Dendritic cell treated with granulocyte-macrophage colony-stimulating factor and Interleukin-4, amounts not matched to agents 40 ng/mL and 50 ng/mL, for 4 days (primary cell): Measurements from ENCODE around the gene UFL1.
"Not testable (repeated sequence)": the region's sequence is repeated elsewhere in the genome, so short reads cannot be mapped to it uniquely, and the experiment has no call there.

Experiments
- H3K27ac Mint-ChIP-seq: one replicate; pipeline ENCODE4 v1.8.0; 2022; ENCODE audit warnings: mild to moderate bottlenecking, mixed read lengths
- H3K27me3 Mint-ChIP-seq: one replicate; pipeline ENCODE4 v1.8.0; 2022; ENCODE audit warnings: mild to moderate bottlenecking, mixed read lengths
- H3K36me3 Mint-ChIP-seq: one replicate; pipeline ENCODE4 v1.8.0; 2022; ENCODE audit warnings: low read depth, mixed read lengths
- H3K4me1 Mint-ChIP-seq: one replicate; pipeline ENCODE4 v1.8.0; 2022; ENCODE audit warnings: low read depth, mixed read lengths
- H3K4me3 Mint-ChIP-seq: one replicate; pipeline ENCODE4 v1.8.0; 2022; ENCODE audit warnings: mild to moderate bottlenecking, moderate library complexity, mixed read lengths
- H3K9me3 Mint-ChIP-seq: one replicate; pipeline ENCODE4 v1.8.0; 2022; ENCODE audit warnings: mixed read lengths
- intact Hi-C: fragments of 100-400 bp; cut with micrococcal nuclease; formaldehyde crosslinking; loops from one replicate; pipeline ENCODE4 v1.15.0; 2022

The UFL1 gene

GRCh38 chr6:96537726-96538125 lies 16.1 kb downstream of the UFL1 start:
- intact Hi-C loops, result no loop called here
- no peaks in the 10 kb centered on the region for H3K9me3 Mint-ChIP-seq
- no peak overlapping the region for H3K4me3 Mint-ChIP-seq
- H3K27me3 Mint-ChIP-seq, result no peaks in the 10 kb centered on the region
- H3K27ac Mint-ChIP-seq, result no peak overlapping the region
- peaks cover 57% of the 10 kb centered on the region for H3K36me3 Mint-ChIP-seq
- peaks cover under 1% of the 10 kb centered on the region for H3K4me1 Mint-ChIP-seq

- Mint-ChIP-seq H3K36me3 (peaks cover 72% of the 10 kb centered on the region), H3K9me3 (no peaks in the 10 kb centered on the region), H3K4me1 (no peaks in the 10 kb centered on the region), H3K27ac (no peak overlapping the region), H3K4me3 (no peak overlapping the region), H3K27me3 (no peaks in the 10 kb centered on the region)
- intact Hi-C loops, result loop anchor here (5.0 kb wide), 1 partner anchor 515 kb away; no protein-coding TSS in a partner anchor
Measured at GRCh38 chr6:96542702-96543101, 21.1 kb downstream of the UFL1 start.

- H3K36me3 Mint-ChIP-seq, result peaks cover 69% of the 10 kb centered on the region
- no peaks in the 10 kb centered on the region for H3K27me3 Mint-ChIP-seq
- intact Hi-C loops, result no loop called here
- no peaks in the 10 kb centered on the region for H3K9me3 Mint-ChIP-seq
- no peaks in the 10 kb centered on the region for H3K4me1 Mint-ChIP-seq
- H3K4me3 Mint-ChIP-seq, result no peak overlapping the region
- H3K27ac Mint-ChIP-seq, result no peak overlapping the region
Measured at GRCh38 chr6:96545882-96546281, 24.3 kb downstream of the UFL1 start.

- Mint-ChIP-seq H3K36me3 (peaks cover 77% of the 10 kb centered on the region), H3K27ac (no peak overlapping the region)
Measured at GRCh38 chr6:96547654-96548053, 26.0 kb downstream of the UFL1 start.

GRCh38 chr6:96554558-96554957 lies 33.0 kb downstream of the UFL1 start:
- Mint-ChIP-seq H3K36me3 (peaks cover 55% of the 10 kb centered on the region), H3K27me3 (no peaks in the 10 kb centered on the region), H3K4me3 (no peak overlapping the region), H3K4me1 (no peaks in the 10 kb centered on the region), H3K27ac (no peak overlapping the region), H3K9me3 (no peaks in the 10 kb centered on the region)
- intact Hi-C loops, result no loop called here

More at GRCh38 chr6:96547654-96548053, 26.0 kb downstream of the UFL1 start:
- Mint-ChIP-seq H3K4me1 (no peaks in the 10 kb centered on the region), H3K4me3 (no peak overlapping the region), H3K9me3 (no peaks in the 10 kb centered on the region), H3K27me3 (no peaks in the 10 kb centered on the region)
- intact Hi-C loops, result no loop called here

- H3K4me3 Mint-ChIP-seq, H3K9me3 Mint-ChIP-seq, H3K4me1 Mint-ChIP-seq, H3K27ac Mint-ChIP-seq, H3K27me3 Mint-ChIP-seq, intact Hi-C loops: not testable (repeated sequence)
- peaks cover 14% of the 10 kb centered on the region for H3K36me3 Mint-ChIP-seq
Measured at GRCh38 chr6:96559740-96560139, 38.1 kb downstream of the UFL1 start.

GRCh38 chr6:96562886-96563285 lies 41.3 kb downstream of the UFL1 start, which contains the start of gene FHL5:
TSS of gene FHL5 (plus strand) at chr6:96563128. CDS start at chr6:96603614, 40,486 bp downstream.
- no peak within 1 kb of the TSS for H3K27ac Mint-ChIP-seq
- H3K9me3 Mint-ChIP-seq, result no peaks in the 10 kb centered on the region
- intact Hi-C loops, result no loop called here
- no peaks in the 10 kb centered on the region for H3K4me1 Mint-ChIP-seq
- H3K27me3 Mint-ChIP-seq, result peaks cover 8% of the 10 kb centered on the region
- no peak within 1 kb of the TSS for H3K4me3 Mint-ChIP-seq
- no peaks in the 10 kb centered on the region for H3K36me3 Mint-ChIP-seq

GRCh38 chr6:96563853-96564252 lies 42.2 kb downstream of the UFL1 start:
- Mint-ChIP-seq H3K4me3 (no peak overlapping the region), H3K36me3 (no peaks in the 10 kb centered on the region), H3K27me3 (peaks cover 8% of the 10 kb centered on the region), H3K27ac (no peak overlapping the region), H3K9me3 (peaks cover under 1% of the 10 kb centered on the region), H3K4me1 (no peaks in the 10 kb centered on the region)
- intact Hi-C loops, result no loop called here

GRCh38 chr6:96570053-96570452 lies 48.4 kb downstream of the UFL1 start:
- H3K36me3 Mint-ChIP-seq, result no peaks in the 10 kb centered on the region
- H3K27me3 Mint-ChIP-seq, result no peaks in the 10 kb centered on the region
- no peaks in the 10 kb centered on the region for H3K4me1 Mint-ChIP-seq
- H3K9me3 Mint-ChIP-seq, result peaks cover 40% of the 10 kb centered on the region
- no peak overlapping the region for H3K27ac Mint-ChIP-seq
- H3K4me3 Mint-ChIP-seq, result no peak overlapping the region
- intact Hi-C loops, result no loop called here

- H3K4me3 Mint-ChIP-seq, result no peak overlapping the region
- no peaks in the 10 kb centered on the region for H3K27me3 Mint-ChIP-seq
- no peak overlapping the region for H3K27ac Mint-ChIP-seq
- H3K36me3 Mint-ChIP-seq, result no peaks in the 10 kb centered on the region
- intact Hi-C loops, result no loop called here
- peaks cover 40% of the 10 kb centered on the region for H3K9me3 Mint-ChIP-seq
- no peaks in the 10 kb centered on the region for H3K4me1 Mint-ChIP-seq
Measured at GRCh38 chr6:96571551-96571950, 49.9 kb downstream of the UFL1 start.

- H3K4me1 Mint-ChIP-seq, result no peaks in the 10 kb centered on the region
- peaks cover 24% of the 10 kb centered on the region for H3K9me3 Mint-ChIP-seq
- no peak overlapping the region for H3K4me3 Mint-ChIP-seq
- no peaks in the 10 kb centered on the region for H3K36me3 Mint-ChIP-seq
- intact Hi-C loops, result no loop called here
- H3K27me3 Mint-ChIP-seq, result no peaks in the 10 kb centered on the region
- no peak overlapping the region for H3K27ac Mint-ChIP-seq
Measured at GRCh38 chr6:96575359-96575758, 53.8 kb downstream of the UFL1 start.

GRCh38 chr6:96576221-96576620 lies 54.6 kb downstream of the UFL1 start:
- Mint-ChIP-seq H3K9me3 (peaks cover 15% of the 10 kb centered on the region), H3K4me3 (no peak overlapping the region), H3K27ac (no peak overlapping the region), H3K36me3 (no peaks in the 10 kb centered on the region), H3K27me3 (no peaks in the 10 kb centered on the region), H3K4me1 (no peaks in the 10 kb centered on the region)
- intact Hi-C loops, result no loop called here

- Mint-ChIP-seq H3K9me3 (no peaks in the 10 kb centered on the region), H3K4me3 (no peak overlapping the region), H3K27me3 (no peaks in the 10 kb centered on the region), H3K4me1 (no peaks in the 10 kb centered on the region), H3K27ac (no peak overlapping the region), H3K36me3 (no peaks in the 10 kb centered on the region)
- intact Hi-C loops, result no loop called here
Measured at GRCh38 chr6:96582021-96582420, 60.4 kb downstream of the UFL1 start.

- intact Hi-C loops, result no loop called here
- no peaks in the 10 kb centered on the region for H3K36me3 Mint-ChIP-seq
- no peaks in the 10 kb centered on the region for H3K9me3 Mint-ChIP-seq
- H3K4me1 Mint-ChIP-seq, result no peaks in the 10 kb centered on the region
- no peak overlapping the region for H3K4me3 Mint-ChIP-seq
- no peak overlapping the region for H3K27ac Mint-ChIP-seq
- no peaks in the 10 kb centered on the region for H3K27me3 Mint-ChIP-seq
Measured at GRCh38 chr6:96582436-96582835, 60.8 kb downstream of the UFL1 start.

- no peaks in the 10 kb centered on the region for H3K4me1 Mint-ChIP-seq
- no peak overlapping the region for H3K27ac Mint-ChIP-seq
- intact Hi-C loops, result no loop called here
- H3K4me3 Mint-ChIP-seq, result no peak overlapping the region
- H3K27me3 Mint-ChIP-seq, result no peaks in the 10 kb centered on the region
- H3K9me3 Mint-ChIP-seq, result no peaks in the 10 kb centered on the region
- H3K36me3 Mint-ChIP-seq, result no peaks in the 10 kb centered on the region
Measured at GRCh38 chr6:96604420-96604819, 82.8 kb downstream of the UFL1 start.
